ENCODE results near the gene FOXP1. TPM values are rescaled to one million over a fixed set of nuclear protein-coding genes. Genes with fewer than 3 reads are reported as not detected.

FOXP1 gene
- total RNA-seq, 1 donor from 2014 or later: 71.3 TPM

DNA sequence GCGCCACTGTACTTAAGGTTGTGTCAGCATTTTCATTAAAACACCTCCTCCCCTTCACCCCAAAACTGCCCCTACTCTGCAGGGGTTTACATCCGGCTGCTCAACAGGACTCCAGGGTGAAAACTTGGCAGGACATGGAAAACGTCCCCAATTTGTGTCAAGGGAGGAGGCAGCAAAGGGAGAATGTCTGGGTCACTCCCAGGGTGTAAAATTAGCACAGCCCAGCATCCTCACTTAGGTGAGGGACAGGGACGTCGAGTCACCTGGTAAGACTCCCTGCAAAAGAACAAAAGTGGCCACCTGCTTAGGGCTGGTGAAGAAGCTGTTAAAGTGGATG is 532.3 kb downstream of the FOXP1 start:
- TF ChIP-seq, protein P1, sequence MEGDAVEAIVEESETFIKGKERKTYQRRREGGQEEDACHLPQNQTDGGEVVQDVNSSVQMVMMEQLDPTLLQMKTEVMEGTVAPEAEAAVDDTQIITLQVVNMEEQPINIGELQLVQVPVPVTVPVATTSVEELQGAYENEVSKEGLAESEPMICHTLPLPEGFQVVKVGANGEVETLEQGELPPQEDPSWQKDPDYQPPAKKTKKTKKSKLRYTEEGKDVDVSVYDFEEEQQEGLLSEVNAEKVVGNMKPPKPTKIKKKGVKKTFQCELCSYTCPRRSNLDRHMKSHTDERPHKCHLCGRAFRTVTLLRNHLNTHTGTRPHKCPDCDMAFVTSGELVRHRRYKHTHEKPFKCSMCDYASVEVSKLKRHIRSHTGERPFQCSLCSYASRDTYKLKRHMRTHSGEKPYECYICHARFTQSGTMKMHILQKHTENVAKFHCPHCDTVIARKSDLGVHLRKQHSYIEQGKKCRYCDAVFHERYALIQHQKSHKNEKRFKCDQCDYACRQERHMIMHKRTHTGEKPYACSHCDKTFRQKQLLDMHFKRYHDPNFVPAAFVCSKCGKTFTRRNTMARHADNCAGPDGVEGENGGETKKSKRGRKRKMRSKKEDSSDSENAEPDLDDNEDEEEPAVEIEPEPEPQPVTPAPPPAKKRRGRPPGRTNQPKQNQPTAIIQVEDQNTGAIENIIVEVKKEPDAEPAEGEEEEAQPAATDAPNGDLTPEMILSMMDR (IDR thresholded peaks at IDR 0.05; ENCODE audit: unreplicated experiment): no peak
- Mint-ChIP-seq H3K27me3 (ENCODE audit: unreplicated experiment) (peaks cover 9% of the 10 kb centered on the region), H3K36me3 (ENCODE audit: low read depth, unreplicated experiment) (peaks cover 15% of the 10 kb centered on the region), H3K27ac (ENCODE audit: unreplicated experiment) (no peak overlapping the region), H3K4me3 (ENCODE audit: unreplicated experiment) (no peak overlapping the region), H3K9me3 (ENCODE audit: unreplicated experiment) (no peaks in the 10 kb centered on the region), H3K4me1 (ENCODE audit: unreplicated experiment) (peaks cover 94% of the 10 kb centered on the region)
- no peak for DNase-seq (ENCODE audit: low spot score)

DNA sequence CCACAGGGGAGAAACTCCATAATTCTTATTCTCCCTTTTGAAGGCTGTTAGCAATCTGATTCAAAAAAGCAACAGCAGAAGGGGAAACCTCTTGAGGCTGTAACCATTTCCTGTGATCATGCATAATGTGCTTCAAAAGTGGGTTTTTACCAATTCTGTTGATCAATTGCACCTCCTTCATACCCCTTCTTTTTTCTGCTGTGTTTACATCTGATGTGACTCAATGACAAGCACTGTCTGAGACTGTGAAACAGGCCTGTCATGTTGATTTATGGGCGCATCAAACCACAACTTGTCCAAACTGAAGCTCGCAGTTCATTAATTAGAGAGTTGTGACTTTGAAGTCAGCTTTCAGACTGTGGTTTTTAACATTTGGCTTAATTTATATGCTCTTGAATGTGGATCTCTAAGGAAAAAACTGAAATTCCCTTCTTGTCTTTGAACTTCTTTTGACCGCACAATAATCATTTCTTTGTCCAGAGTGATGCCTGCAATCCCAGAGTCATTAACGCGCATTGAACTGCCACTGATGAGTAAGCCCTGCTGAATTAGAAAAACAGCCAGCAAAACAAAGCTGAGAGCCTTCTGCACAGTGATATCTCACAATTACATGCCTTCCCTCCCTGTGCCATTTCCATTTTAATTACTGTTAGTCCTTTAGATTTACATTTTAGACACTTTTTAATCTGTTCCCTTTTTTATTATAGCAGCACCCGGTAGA is 532.8 kb downstream of the FOXP1 start:
- Mint-ChIP-seq H3K4me1 (ENCODE audit: unreplicated experiment) (peaks cover 94% of the 10 kb centered on the region), H3K9me3 (ENCODE audit: unreplicated experiment) (no peaks in the 10 kb centered on the region), H3K27ac (ENCODE audit: unreplicated experiment) (peak overlapping the region; percentile 74), H3K4me3 (ENCODE audit: unreplicated experiment) (no peak overlapping the region), H3K36me3 (ENCODE audit: low read depth, unreplicated experiment) (peaks cover 20% of the 10 kb centered on the region), H3K27me3 (ENCODE audit: unreplicated experiment) (peaks cover 7% of the 10 kb centered on the region)
- DNase-seq (ENCODE audit: low spot score): no peak
- TF ChIP-seq, protein P1 (IDR thresholded peaks at IDR 0.05; ENCODE audit: unreplicated experiment): no peak

DNA sequence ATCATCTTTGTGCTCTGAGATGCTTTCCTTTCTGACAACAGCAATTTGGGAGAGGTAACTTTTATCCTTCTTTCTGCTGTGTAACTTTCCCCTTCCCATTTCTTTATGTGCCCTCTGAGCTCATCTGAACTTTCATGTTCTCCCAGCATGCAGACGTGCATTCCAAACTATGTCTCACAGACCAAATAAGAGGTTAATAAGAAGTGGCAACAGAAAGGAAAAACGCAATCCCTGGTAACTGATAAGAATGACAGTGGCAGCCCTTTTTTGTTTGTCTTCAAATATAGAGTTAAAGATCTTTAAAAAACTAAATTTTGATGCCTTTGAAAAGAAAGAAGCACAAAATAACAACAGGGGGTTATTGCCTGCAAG is 533.4 kb downstream of the FOXP1 start:
- TF ChIP-seq, protein P1 (IDR thresholded peaks at IDR 0.05; ENCODE audit: unreplicated experiment): no peak

DNA sequence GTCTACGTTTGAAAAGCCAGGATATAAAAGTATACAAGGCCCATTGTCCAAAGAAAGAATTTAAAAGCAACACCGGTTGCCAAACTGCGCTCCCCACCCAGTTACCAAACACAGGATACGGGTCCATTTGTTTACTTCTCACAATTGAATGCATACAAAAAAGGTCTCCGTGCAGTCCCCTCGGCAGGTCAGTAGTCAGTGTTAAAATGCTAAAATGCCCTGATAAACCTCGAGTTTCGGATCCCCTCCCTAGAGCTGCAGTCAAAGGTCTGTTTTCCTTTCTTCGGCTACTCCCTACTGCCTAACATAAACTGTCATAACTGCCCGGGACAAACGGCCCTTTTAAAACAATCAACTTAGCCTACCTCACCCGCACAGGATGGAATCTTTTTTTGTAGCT is 534.6 kb downstream of the FOXP1 start:
- TF ChIP-seq, protein P1 (IDR thresholded peaks at IDR 0.05; ENCODE audit: unreplicated experiment): no peak
- H3K4me3 Mint-ChIP-seq (ENCODE audit: unreplicated experiment): peak overlapping the region; percentile 56
- DNase-seq (ENCODE audit: low spot score): peak; percentile 14
- peaks cover 23% of the 10 kb centered on the region for H3K36me3 Mint-ChIP-seq (ENCODE audit: low read depth, unreplicated experiment)
- H3K27ac Mint-ChIP-seq (ENCODE audit: unreplicated experiment): peak overlapping the region; percentile 100
- peaks cover 10% of the 10 kb centered on the region for H3K27me3 Mint-ChIP-seq (ENCODE audit: unreplicated experiment)
- peaks cover 84% of the 10 kb centered on the region for H3K4me1 Mint-ChIP-seq (ENCODE audit: unreplicated experiment)
- H3K9me3 Mint-ChIP-seq (ENCODE audit: unreplicated experiment): no peaks in the 10 kb centered on the region

More for the DNA sequence above, 533.4 kb downstream of the FOXP1 start:
- no peak for DNase-seq (ENCODE audit: low spot score)
- peaks cover 23% of the 10 kb centered on the region for H3K36me3 Mint-ChIP-seq (ENCODE audit: low read depth, unreplicated experiment)
- peaks cover 10% of the 10 kb centered on the region for H3K27me3 Mint-ChIP-seq (ENCODE audit: unreplicated experiment)
- peaks cover 94% of the 10 kb centered on the region for H3K4me1 Mint-ChIP-seq (ENCODE audit: unreplicated experiment)
- peak overlapping the region; percentile 33 for H3K4me3 Mint-ChIP-seq (ENCODE audit: unreplicated experiment)
- peak overlapping the region; percentile 93 for H3K27ac Mint-ChIP-seq (ENCODE audit: unreplicated experiment)
- no peaks in the 10 kb centered on the region for H3K9me3 Mint-ChIP-seq (ENCODE audit: unreplicated experiment)
